H1 (cell line): ENCODE measurements around the gene COL6A1. TPM values are rescaled to one million over a fixed set of nuclear protein-coding genes. Genes with fewer than 3 reads are reported as not detected.

Source experiments
- BRCA1 ChIP-seq: IDR thresholded peaks from 2 replicates; pipeline ENCODE4 v1.6.1; 2012; ENCODE audit warnings: low read depth, low read length, improper control_type of control experiment
- CBX8 ChIP-seq: fragments of 300-800, 300-1000 bp; sonication (generic); IDR thresholded peaks from 2 replicates; pipeline ENCODE4 v1.7.1; 2016; ENCODE audit warnings: low read depth, low read length, borderline replicate concordance
- polyA plus RNA-seq, 7 experiments: library from polyadenylated mRNA; depleted of rRNA in 3 of 7; stranded (reverse) in 5 of 7; unstranded in 2 of 7; fragments of >200 nt in 5 of 7; fragments of 200-250 nt in 2 of 7; gene quantifications; 1 replicate in 5 of 7; 2 replicates in 1 of 7; 4 replicates in 1 of 7; pipeline versions ENCODE4 v1.2.1 to v1.2.3, GENCODE V29; 2011 to 2013; ENCODE audit warnings: missing spikeins in 2 of 7, mixed read lengths in 2 of 7
- total RNA-seq: library from RNA; stranded (reverse); fragmentation: NEBNext Ultra II Directional; extraction: Animal tissue kit (Norgen Biotek cat#: 25700); gene quantifications from 2 replicates; pipeline ENCODE4 v1.2.1, GENCODE V29; 2021

Gene COL6A1
- total and polyA plus RNA-seq, 2 of the 8 experiments (the other 6 are each of a cell fraction or from before 2014, with no cell fraction given) = 100 to 115 TPM

DNA sequence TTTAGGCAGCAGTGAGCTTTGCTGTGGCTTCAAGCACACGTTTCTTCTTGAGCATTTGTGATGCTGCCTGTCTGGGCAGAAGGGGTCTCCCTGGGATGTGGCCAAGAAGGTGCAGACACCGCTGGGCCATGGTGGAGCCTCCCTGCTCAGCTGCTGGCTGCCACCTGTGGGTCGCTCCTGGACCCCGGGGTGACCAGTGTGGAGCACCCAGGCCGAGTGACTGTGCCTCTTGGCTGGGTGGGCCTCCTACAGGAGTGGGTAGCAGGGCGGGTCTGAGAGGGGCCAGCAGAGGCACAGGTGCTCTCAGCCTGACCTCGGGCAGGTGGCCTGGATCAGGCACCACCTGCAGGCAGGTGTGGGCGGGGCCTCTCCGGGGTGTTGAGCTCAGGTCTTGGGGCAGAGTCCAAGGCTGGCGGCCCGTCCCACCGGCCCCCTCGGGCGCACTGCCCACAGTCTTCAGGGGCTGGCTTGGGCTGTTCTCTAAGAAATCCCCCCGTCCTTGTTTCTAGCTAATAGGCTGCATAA lies 42.0 kb upstream of the COL6A1 start (continued):
- no peak for TF ChIP-seq BRCA1
- no peak for TF ChIP-seq CBX8
- TF ChIP-seq, all 59 proteins: peak for 0
